ENCODE measurements around the gene HFE. TPM values are rescaled to one million over a fixed set of nuclear protein-coding genes. Genes with fewer than 3 reads are reported as not detected.
A peak's percentile ranks its signal among the peaks of the same experiment; 100 is the strongest.
"Not testable (repeated sequence)": the region's sequence is repeated elsewhere in the genome, so short reads cannot be mapped to it uniquely, and the experiment has no call there.

HFE gene
- total RNA-seq, 1 donor from 2014 or later: 0.13 TPM

- peak overlapping the region; percentile 99 for H3K27ac Mint-ChIP-seq
Observed at GRCh38 chr6:26053992-26054780, 33.0 kb upstream of the HFE start.

GRCh38 chr6:26054781-26055718 lies 32.2 kb upstream of the HFE start:
- H3K9me3 Mint-ChIP-seq: no peaks in the 10 kb centered on the region
- H3K4me3 Mint-ChIP-seq: peak overlapping the region; percentile 91
- peaks cover 42% of the 10 kb centered on the region for H3K4me1 Mint-ChIP-seq (ENCODE audit: low read depth)
- DNase-seq (ENCODE audit: low spot score): peak; percentile 83
- intact Hi-C loops (cut with micrococcal nuclease): loop anchor here (1.0 to 10.0 kb wide), 7 partner anchors 10 to 480 kb away; partner anchors contain the start of gene HMGN4
- no peaks in the 10 kb centered on the region for H3K36me3 Mint-ChIP-seq (ENCODE audit: low read depth)
- peaks cover 3% of the 10 kb centered on the region for H3K27me3 Mint-ChIP-seq (ENCODE audit: insufficient read depth)
- peak overlapping the region; percentile 99 for H3K27ac Mint-ChIP-seq

More at GRCh38 chr6:26053992-26054780, 33.0 kb upstream of the HFE start:
- peaks cover 3% of the 10 kb centered on the region for H3K27me3 Mint-ChIP-seq (ENCODE audit: insufficient read depth)
- peak overlapping the region; percentile 91 for H3K4me3 Mint-ChIP-seq
- intact Hi-C loops (cut with micrococcal nuclease): loop anchor here (10.0 kb wide), 1 partner anchor 481 kb away; the partner anchor contains the start of gene HMGN4
- no peaks in the 10 kb centered on the region for H3K36me3 Mint-ChIP-seq (ENCODE audit: low read depth)
- DNase-seq (ENCODE audit: low spot score): no peak
- no peaks in the 10 kb centered on the region for H3K9me3 Mint-ChIP-seq
- H3K4me1 Mint-ChIP-seq (ENCODE audit: low read depth): peaks cover 42% of the 10 kb centered on the region

GRCh38 chr6:26055719-26056582 lies 31.3 kb upstream of the HFE start:
- H3K9me3 Mint-ChIP-seq: no peaks in the 10 kb centered on the region
- H3K4me3 Mint-ChIP-seq: peak overlapping the region; percentile 91
- H3K27ac Mint-ChIP-seq: peak overlapping the region; percentile 99
- H3K36me3 Mint-ChIP-seq (ENCODE audit: low read depth): no peaks in the 10 kb centered on the region
- H3K27me3 Mint-ChIP-seq (ENCODE audit: insufficient read depth): peaks cover 3% of the 10 kb centered on the region
- peaks cover 49% of the 10 kb centered on the region for H3K4me1 Mint-ChIP-seq (ENCODE audit: low read depth)
- peak; percentile 89 for DNase-seq (ENCODE audit: low spot score)
- intact Hi-C loops (cut with micrococcal nuclease): loop anchor here (1.0 to 10.0 kb wide), 13 partner anchors 8 to 479 kb away; partner anchors contain the start of gene HMGN4

- peaks cover 3% of the 10 kb centered on the region for H3K27me3 Mint-ChIP-seq (ENCODE audit: insufficient read depth)
- H3K27ac Mint-ChIP-seq: peak overlapping the region; percentile 99
- peaks cover 47% of the 10 kb centered on the region for H3K4me1 Mint-ChIP-seq (ENCODE audit: low read depth)
- H3K9me3 Mint-ChIP-seq: no peaks in the 10 kb centered on the region
- peak overlapping the region; percentile 91 for H3K4me3 Mint-ChIP-seq
- no peaks in the 10 kb centered on the region for H3K36me3 Mint-ChIP-seq (ENCODE audit: low read depth)
- DNase-seq (ENCODE audit: low spot score): no peak
- intact Hi-C loops (cut with micrococcal nuclease): loop anchor here (1.0 to 10.0 kb wide), 10 partner anchors 8 to 478 kb away; partner anchors contain the start of gene HMGN4
Observed at GRCh38 chr6:26056583-26057350, 30.5 kb upstream of the HFE start.

- Mint-ChIP-seq H3K27ac (no peak overlapping the region), H3K27me3 (ENCODE audit: insufficient read depth) (peaks cover 3% of the 10 kb centered on the region), H3K4me1 (ENCODE audit: low read depth) (peaks cover 44% of the 10 kb centered on the region), H3K36me3 (ENCODE audit: low read depth) (no peaks in the 10 kb centered on the region), H3K4me3 (no peak overlapping the region), H3K9me3 (no peaks in the 10 kb centered on the region)
- no peak for DNase-seq (ENCODE audit: low spot score)
- intact Hi-C loops (cut with micrococcal nuclease): loop anchor here (2.0 to 10.0 kb wide), 6 partner anchors 45 to 477 kb away; partner anchors contain the start of gene HMGN4
Observed at GRCh38 chr6:26057899-26058298, 29.3 kb upstream of the HFE start.

GRCh38 chr6:26058477-26059033 lies 28.7 kb upstream of the HFE start:
- intact Hi-C loops (cut with micrococcal nuclease): loop anchor here (5.0 to 10.0 kb wide), 4 partner anchors 114 to 476 kb away; partner anchors contain the start of gene HMGN4
- not testable (repeated sequence) for H3K4me3 Mint-ChIP-seq; H3K9me3 Mint-ChIP-seq; H3K27ac Mint-ChIP-seq; H3K27me3 Mint-ChIP-seq (ENCODE audit: insufficient read depth); H3K36me3 Mint-ChIP-seq (ENCODE audit: low read depth); DNase-seq (ENCODE audit: low spot score)
- peaks cover 44% of the 10 kb centered on the region for H3K4me1 Mint-ChIP-seq (ENCODE audit: low read depth)

GRCh38 chr6:26059941-26060340 lies 27.3 kb upstream of the HFE start:
- Mint-ChIP-seq H3K27ac (peak overlapping the region; percentile 26), H3K4me3 (no peak overlapping the region), H3K36me3 (ENCODE audit: low read depth) (no peaks in the 10 kb centered on the region), H3K4me1 (ENCODE audit: low read depth) (peaks cover 38% of the 10 kb centered on the region), H3K27me3 (ENCODE audit: insufficient read depth) (peaks cover 3% of the 10 kb centered on the region), H3K9me3 (no peaks in the 10 kb centered on the region)
- intact Hi-C loops (cut with micrococcal nuclease): loop anchor here (5.0 to 10.0 kb wide), 4 partner anchors 112 to 475 kb away; partner anchors contain the start of gene HMGN4
- no peak for DNase-seq (ENCODE audit: low spot score)

GRCh38 chr6:26064619-26065257 lies 22.5 kb upstream of the HFE start:
- H3K9me3 Mint-ChIP-seq: no peaks in the 10 kb centered on the region
- peaks cover 7% of the 10 kb centered on the region for H3K27me3 Mint-ChIP-seq (ENCODE audit: insufficient read depth)
- DNase-seq (ENCODE audit: low spot score): no peak
- H3K27ac Mint-ChIP-seq: peak overlapping the region; percentile 16
- intact Hi-C loops (cut with micrococcal nuclease): loop anchor here (1.0 kb wide), 2 partner anchors 8 to 33 kb away; a partner anchor contains a TSS
- peaks cover 23% of the 10 kb centered on the region for H3K4me1 Mint-ChIP-seq (ENCODE audit: low read depth)
- H3K4me3 Mint-ChIP-seq: no peak overlapping the region
- no peaks in the 10 kb centered on the region for H3K36me3 Mint-ChIP-seq (ENCODE audit: low read depth)

- Mint-ChIP-seq H3K36me3 (ENCODE audit: low read depth) (no peaks in the 10 kb centered on the region), H3K4me3 (no peak overlapping the region), H3K9me3 (no peaks in the 10 kb centered on the region), H3K27me3 (ENCODE audit: insufficient read depth) (peaks cover 7% of the 10 kb centered on the region), H3K4me1 (ENCODE audit: low read depth) (peaks cover 17% of the 10 kb centered on the region), H3K27ac (no peak overlapping the region)
- peak; percentile 50 for DNase-seq (ENCODE audit: low spot score)
- intact Hi-C loops (cut with micrococcal nuclease): loop anchor here (1.0 kb wide), 1 partner anchor 57 kb away; a partner anchor contains a TSS
Observed at GRCh38 chr6:26065952-26066380, 21.3 kb upstream of the HFE start.

GRCh38 chr6:26067367-26067766 lies 19.9 kb upstream of the HFE start:
- Mint-ChIP-seq H3K4me3 (no peak overlapping the region), H3K4me1 (ENCODE audit: low read depth) (peaks cover 17% of the 10 kb centered on the region), H3K9me3 (no peaks in the 10 kb centered on the region), H3K36me3 (ENCODE audit: low read depth) (no peaks in the 10 kb centered on the region), H3K27ac (no peak overlapping the region), H3K27me3 (ENCODE audit: insufficient read depth) (peaks cover 9% of the 10 kb centered on the region)
- intact Hi-C loops (cut with micrococcal nuclease): no loop called here
- no peak for DNase-seq (ENCODE audit: low spot score)

- Mint-ChIP-seq H3K4me1 (ENCODE audit: low read depth) (peaks cover 17% of the 10 kb centered on the region), H3K4me3 (no peak overlapping the region), H3K27ac (no peak overlapping the region), H3K9me3 (no peaks in the 10 kb centered on the region), H3K36me3 (ENCODE audit: low read depth) (no peaks in the 10 kb centered on the region), H3K27me3 (ENCODE audit: insufficient read depth) (peaks cover 9% of the 10 kb centered on the region)
- DNase-seq (ENCODE audit: low spot score): no peak
- intact Hi-C loops (cut with micrococcal nuclease): no loop called here
Observed at GRCh38 chr6:26068036-26068435, 19.2 kb upstream of the HFE start.

All from activated T-helper 1 cell treated with anti-CD3 and anti-CD28 coated beads, Interleukin-12 subunit alpha, Interleukin-12 subunit beta, Interleukin-2, Interleukin-4 antibody, amounts not matched to agents 30 ng/mL and 10 ng/mL and 1 ng/mL, durations not matched to agents 14 hours and 24 hours and 36 hours (primary cell).